Ishikawa (cell line): Measurements from ENCODE around the gene PLCB1.

Experiments
- TF ChIP-seq, protein P1 (sequence below): IDR thresholded peaks from 2 replicates; pipeline ENCODE4 v1.6.1; 2012
- TF ChIP-seq, protein P2 (sequence below): IDR thresholded peaks from 2 replicates; pipeline ENCODE4 v1.6.1; 2012; ENCODE audit warnings: low read depth, mild to moderate bottlenecking

DNA sequence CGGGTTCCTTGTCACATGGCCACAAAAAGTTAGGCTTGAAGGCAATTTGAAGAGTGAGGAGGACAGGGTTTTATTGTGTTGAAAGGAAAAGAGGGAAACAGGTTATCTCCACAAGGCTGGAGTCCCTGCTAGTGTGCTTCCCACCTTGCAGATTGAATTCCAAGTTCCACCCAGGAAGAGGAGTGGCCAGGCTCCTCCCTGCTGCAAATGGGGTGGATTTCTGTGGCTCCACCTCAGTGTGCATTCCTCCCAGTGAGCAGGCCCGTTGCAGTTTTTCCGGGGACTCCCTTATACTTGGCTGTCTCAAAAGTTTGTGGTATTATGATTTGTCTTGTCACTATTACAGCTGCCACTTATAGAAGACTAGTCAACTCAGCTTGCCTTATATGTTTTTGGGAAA is 655.0 kb downstream of the PLCB1 start:
- TF ChIP-seq, protein P1, sequence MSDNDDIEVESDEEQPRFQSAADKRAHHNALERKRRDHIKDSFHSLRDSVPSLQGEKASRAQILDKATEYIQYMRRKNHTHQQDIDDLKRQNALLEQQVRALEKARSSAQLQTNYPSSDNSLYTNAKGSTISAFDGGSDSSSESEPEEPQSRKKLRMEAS = no peak
- TF ChIP-seq, protein P2, sequence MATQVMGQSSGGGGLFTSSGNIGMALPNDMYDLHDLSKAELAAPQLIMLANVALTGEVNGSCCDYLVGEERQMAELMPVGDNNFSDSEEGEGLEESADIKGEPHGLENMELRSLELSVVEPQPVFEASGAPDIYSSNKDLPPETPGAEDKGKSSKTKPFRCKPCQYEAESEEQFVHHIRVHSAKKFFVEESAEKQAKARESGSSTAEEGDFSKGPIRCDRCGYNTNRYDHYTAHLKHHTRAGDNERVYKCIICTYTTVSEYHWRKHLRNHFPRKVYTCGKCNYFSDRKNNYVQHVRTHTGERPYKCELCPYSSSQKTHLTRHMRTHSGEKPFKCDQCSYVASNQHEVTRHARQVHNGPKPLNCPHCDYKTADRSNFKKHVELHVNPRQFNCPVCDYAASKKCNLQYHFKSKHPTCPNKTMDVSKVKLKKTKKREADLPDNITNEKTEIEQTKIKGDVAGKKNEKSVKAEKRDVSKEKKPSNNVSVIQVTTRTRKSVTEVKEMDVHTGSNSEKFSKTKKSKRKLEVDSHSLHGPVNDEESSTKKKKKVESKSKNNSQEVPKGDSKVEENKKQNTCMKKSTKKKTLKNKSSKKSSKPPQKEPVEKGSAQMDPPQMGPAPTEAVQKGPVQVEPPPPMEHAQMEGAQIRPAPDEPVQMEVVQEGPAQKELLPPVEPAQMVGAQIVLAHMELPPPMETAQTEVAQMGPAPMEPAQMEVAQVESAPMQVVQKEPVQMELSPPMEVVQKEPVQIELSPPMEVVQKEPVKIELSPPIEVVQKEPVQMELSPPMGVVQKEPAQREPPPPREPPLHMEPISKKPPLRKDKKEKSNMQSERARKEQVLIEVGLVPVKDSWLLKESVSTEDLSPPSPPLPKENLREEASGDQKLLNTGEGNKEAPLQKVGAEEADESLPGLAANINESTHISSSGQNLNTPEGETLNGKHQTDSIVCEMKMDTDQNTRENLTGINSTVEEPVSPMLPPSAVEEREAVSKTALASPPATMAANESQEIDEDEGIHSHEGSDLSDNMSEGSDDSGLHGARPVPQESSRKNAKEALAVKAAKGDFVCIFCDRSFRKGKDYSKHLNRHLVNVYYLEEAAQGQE = no peak
